IPS-15b (cell line): ENCODE results near the gene DACT2.
"Not testable (repeated sequence)": the region's sequence is repeated elsewhere in the genome, so short reads cannot be mapped to it uniquely, and the experiment has no call there.

Source experiments
- H3K27me3 ChIP-seq: one replicate; pipeline ENCODE4 v1.6.1; 2013; ENCODE audit warnings: low read length; ENCODE audit not compliant: control insufficient read depth, insufficient read depth
- H3K36me3 ChIP-seq: one replicate; pipeline ENCODE4 v1.6.1; 2013; ENCODE audit warnings: low read length; ENCODE audit not compliant: control insufficient read depth, insufficient read depth
- H3K4me1 ChIP-seq: one replicate; pipeline ENCODE4 v1.6.1; 2013; ENCODE audit warnings: mild to moderate bottlenecking, low read length; ENCODE audit not compliant: control insufficient read depth, insufficient read depth
- H3K4me3 ChIP-seq: one replicate; pipeline ENCODE4 v1.5.1; 2013; ENCODE audit warnings: low read depth, low read length
- H3K9ac ChIP-seq: one replicate; pipeline ENCODE4 v1.6.1; 2013; ENCODE audit warnings: low read depth, mild to moderate bottlenecking, low read length
- H3K9me3 ChIP-seq: one replicate; pipeline ENCODE4 v1.6.1; 2013; ENCODE audit warnings: mild to moderate bottlenecking, low read length; ENCODE audit not compliant: control insufficient read depth, insufficient read depth

DACT2 gene

DNA sequence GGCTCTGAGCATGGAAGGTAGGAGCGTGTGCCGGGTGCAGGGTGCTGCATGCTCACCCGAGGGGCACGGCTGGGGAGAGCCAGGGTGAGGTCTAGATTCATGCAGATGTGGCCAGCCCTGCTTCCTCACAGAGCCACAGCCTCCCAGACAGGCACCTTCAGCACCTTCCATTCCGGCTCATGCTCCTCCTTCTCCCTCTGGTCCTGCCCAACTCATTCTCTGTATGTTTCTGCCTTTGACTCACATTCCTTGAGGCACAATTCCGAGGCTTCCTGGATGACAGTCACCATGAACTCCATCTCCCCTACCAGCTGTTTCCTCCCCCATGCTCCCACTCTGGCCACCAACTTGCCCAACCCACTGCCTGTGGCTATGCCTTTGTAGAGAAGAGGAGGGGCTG is 35.4 kb downstream of the DACT2 start:
- no peaks in the 10 kb centered on the region for H3K9me3 ChIP-seq
- no peak overlapping the region for H3K9ac ChIP-seq
- no peaks in the 10 kb centered on the region for H3K36me3 ChIP-seq
- no peak overlapping the region for H3K4me3 ChIP-seq
- H3K27me3 ChIP-seq, result no peaks in the 10 kb centered on the region
- H3K4me1 ChIP-seq, result no peaks in the 10 kb centered on the region

DNA sequence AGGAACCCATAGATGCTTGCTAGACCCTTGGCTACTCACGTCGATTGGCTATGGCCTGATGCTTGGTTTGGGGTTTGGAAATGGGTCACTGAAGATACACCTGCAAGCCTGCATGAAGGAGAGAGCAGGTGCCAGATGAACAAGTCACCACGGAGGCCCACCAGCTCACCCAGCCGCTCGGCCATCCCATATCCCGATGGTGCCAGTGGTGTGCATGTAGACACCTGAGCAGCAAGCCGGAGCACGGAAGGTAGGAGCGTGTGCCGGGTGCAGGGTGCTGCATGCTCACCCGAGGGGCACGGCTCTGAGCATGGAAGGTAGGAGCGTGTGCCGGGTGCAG is 35.9 kb downstream of the DACT2 start:
- H3K9me3 ChIP-seq, result no peaks in the 10 kb centered on the region
- H3K4me1 ChIP-seq, result no peaks in the 10 kb centered on the region
- no peaks in the 10 kb centered on the region for H3K27me3 ChIP-seq
- no peak overlapping the region for H3K9ac ChIP-seq
- no peaks in the 10 kb centered on the region for H3K36me3 ChIP-seq
- H3K4me3 ChIP-seq, result no peak overlapping the region

DNA sequence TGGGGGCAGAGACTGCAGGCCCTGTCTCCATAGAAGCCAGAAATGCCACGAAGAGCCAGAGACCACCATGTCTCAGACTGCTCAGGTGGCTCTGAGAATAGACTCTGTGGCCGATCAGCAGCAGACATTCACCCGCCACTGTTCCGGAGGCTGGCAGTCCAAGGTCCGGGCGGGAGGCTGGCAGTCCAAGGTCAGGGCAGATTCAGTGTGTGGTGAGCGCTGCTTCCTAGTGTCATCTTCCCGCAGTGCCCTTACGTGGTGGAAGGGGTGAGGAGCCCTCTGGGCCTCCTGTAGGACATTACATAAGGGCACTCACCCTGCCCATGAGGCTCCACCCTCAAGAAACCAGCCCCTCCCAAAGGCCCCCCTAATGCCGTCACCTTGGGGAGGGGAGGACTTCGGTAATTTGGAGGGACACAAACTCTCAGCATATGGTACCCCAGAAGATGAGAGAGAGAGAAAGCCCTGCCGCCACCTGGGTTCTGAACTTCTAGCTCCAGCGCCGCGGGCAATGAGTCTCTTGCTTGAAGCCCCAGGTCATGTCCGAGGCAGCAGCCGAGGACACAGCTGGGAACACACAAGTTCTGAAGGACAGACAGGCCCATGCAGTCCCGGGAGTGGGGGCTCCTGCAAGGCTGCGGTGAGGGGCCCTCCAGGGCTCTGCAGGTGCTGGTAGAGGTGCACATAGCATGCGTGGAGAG is 36.4 kb downstream of the DACT2 start:
- Histone ChIP-seq H3K9me3 (no peaks in the 10 kb centered on the region), H3K4me3 (no peak overlapping the region), H3K4me1 (no peaks in the 10 kb centered on the region), H3K9ac (no peak overlapping the region), H3K36me3 (no peaks in the 10 kb centered on the region), H3K27me3 (no peaks in the 10 kb centered on the region)

DNA sequence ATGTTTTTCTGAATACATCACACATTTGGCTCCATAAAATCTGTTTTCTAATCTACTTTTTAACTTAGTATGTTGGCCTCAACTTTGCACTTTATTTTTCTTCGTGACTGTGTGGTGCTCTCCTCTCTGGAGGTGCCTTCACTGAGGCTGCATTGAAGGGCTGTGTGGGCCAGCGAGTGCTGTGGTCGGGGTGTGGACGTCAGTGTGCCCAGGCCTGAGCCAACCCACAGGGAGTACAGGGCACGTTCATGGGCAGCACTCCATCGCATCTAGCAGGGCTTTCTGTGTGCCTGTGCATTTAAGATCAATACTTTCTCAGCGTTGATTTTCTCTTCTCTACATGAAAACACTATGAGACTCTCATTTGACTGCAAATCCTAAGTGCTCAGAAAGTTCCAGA is 37.8 kb downstream of the DACT2 start:
- Histone ChIP-seq H3K4me3 (no peak overlapping the region), H3K9me3 (no peaks in the 10 kb centered on the region), H3K4me1 (no peaks in the 10 kb centered on the region), H3K36me3 (no peaks in the 10 kb centered on the region), H3K9ac (no peak overlapping the region), H3K27me3 (no peaks in the 10 kb centered on the region)

DNA sequence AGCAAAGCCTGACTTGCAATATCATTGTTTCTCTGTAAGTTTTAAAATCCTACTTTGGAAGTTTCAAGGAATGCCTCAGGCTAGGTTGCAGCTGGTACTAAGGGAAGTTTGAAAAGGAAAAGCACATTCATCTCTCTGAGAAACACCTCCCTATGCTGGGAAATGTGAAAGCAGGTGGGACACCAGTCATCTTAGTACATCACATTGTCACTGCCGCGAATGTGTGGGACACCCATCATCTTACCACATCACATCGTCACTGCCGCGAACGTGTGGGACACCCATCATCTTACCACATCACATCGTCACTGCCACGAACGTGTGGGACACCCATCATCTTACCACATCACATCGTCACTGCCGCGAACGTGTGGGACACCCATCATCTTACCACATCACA is 38.3 kb downstream of the DACT2 start:
- not testable (repeated sequence) for H3K36me3 ChIP-seq, H3K9ac ChIP-seq, H3K9me3 ChIP-seq, H3K4me3 ChIP-seq, H3K4me1 ChIP-seq, H3K27me3 ChIP-seq

DNA sequence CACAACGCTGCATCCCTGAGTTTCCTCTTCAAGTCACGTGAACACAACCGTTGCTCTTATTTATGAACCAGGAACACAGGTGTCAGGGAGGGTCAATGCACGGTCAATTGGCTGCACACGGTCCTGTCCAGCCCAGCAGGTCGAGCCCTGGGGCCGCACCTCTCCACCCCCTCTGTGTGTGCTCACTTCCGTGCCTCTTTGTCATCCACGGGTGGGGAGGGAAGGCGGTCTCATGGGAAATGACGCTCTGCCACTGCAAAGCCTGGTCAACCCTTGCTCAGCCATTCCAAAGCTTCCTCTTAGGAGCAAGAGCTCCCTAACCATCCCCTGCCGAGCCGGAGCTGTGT is 38.7 kb downstream of the DACT2 start:
- no peak overlapping the region for H3K4me3 ChIP-seq
- H3K27me3 ChIP-seq, result no peaks in the 10 kb centered on the region
- no peaks in the 10 kb centered on the region for H3K36me3 ChIP-seq
- H3K4me1 ChIP-seq, result no peaks in the 10 kb centered on the region
- H3K9me3 ChIP-seq, result no peaks in the 10 kb centered on the region
- H3K9ac ChIP-seq, result no peak overlapping the region

DNA sequence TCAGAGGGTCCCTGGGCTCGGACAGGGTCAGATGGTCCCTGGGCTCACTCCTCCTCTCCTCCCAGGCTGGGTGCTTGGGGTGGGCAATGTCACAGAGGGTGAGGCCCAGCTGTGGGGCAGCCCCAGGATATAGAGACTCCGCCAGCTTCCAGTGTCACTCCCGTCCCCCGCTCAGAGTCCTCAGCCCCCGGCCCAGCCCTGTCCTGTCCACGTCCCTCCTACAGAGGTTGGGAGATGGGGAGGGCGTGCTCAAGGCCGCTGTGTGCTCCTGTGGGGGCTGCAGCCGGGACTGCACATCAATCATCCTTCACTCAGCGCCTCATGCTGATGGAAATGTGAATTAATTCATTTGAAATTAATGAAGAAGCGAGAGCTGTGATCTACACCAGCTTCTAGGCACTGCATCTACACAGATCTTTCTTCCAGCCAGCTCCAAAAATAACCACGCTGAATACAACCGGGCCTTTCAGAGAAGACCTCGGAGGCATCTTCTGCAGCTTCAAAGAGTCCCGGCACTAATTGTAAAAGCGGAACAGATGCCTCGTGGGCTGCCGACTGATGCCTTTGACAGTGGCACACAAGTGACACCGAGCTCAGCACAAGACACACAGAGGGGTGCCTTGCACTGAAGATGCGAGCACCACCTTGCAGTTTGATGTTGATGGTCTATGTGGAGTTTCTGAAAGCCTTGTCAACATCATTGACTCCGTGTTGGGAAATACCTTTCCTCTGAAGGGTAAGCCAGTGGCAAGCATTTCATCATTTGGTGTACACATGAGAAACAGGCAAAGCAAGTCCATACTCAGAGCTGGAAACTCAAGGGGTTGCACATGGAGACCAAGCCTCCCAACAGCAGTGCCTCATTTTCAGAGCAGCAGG is 39.3 kb downstream of the DACT2 start:
- no peaks in the 10 kb centered on the region for H3K4me1 ChIP-seq
- H3K4me3 ChIP-seq, result no peak overlapping the region
- H3K9ac ChIP-seq, result no peak overlapping the region
- H3K9me3 ChIP-seq, result no peaks in the 10 kb centered on the region
- H3K36me3 ChIP-seq, result no peaks in the 10 kb centered on the region
- no peaks in the 10 kb centered on the region for H3K27me3 ChIP-seq

DNA sequence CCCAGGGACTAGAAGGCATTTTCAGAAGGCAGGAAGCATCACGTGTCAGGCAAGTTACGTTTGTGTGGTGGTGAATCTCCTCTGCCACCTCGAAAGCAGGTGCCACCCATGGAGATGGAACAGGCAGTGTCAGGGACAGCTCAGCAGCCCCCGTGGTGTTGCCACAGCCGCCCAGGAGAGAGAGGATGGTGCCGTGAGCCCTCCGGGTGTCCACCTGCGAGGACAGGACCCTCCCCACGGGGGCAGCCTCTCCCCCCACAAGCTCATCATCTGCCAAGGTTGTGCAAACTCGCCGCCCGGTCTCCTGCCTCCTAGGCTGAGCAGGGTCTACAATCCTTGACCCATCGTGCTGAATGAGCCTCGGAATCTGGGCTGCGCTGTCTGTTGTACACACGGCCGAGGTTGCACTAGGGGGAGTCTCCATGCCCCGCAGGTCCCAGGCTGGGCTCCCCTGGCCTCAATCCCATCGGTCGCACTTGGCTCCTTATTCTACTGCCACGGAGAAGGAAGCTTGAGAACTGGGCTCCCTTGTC is 40.1 kb downstream of the DACT2 start:
- Histone ChIP-seq H3K4me3 (no peak overlapping the region), H3K4me1 (no peaks in the 10 kb centered on the region), H3K36me3 (no peaks in the 10 kb centered on the region), H3K9ac (no peak overlapping the region), H3K27me3 (no peaks in the 10 kb centered on the region), H3K9me3 (no peaks in the 10 kb centered on the region)

DNA sequence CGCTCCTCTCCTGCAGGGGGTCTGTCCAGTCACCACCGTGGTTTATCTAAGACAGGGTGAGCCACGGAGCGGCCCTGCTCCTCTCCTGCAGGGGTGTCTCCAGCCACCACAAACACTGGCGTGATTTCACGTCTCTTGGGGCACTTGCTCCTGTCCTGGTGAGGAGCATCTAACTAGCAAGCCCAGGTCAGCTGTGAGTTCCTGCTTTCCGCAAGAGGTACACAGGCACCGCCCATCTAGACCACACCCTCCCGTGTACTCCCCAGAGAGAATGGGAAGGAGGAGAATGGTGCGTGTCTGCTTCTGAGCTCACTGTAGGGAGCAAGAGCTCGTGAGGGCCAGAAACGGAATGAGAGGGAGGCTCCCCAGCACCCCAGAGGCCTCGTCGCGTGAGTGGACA is 40.7 kb downstream of the DACT2 start:
- no peaks in the 10 kb centered on the region for H3K36me3 ChIP-seq
- H3K9ac ChIP-seq, result no peak overlapping the region
- no peaks in the 10 kb centered on the region for H3K9me3 ChIP-seq
- H3K4me1 ChIP-seq, result peaks cover 4% of the 10 kb centered on the region
- no peak overlapping the region for H3K4me3 ChIP-seq
- H3K27me3 ChIP-seq, result no peaks in the 10 kb centered on the region

DNA sequence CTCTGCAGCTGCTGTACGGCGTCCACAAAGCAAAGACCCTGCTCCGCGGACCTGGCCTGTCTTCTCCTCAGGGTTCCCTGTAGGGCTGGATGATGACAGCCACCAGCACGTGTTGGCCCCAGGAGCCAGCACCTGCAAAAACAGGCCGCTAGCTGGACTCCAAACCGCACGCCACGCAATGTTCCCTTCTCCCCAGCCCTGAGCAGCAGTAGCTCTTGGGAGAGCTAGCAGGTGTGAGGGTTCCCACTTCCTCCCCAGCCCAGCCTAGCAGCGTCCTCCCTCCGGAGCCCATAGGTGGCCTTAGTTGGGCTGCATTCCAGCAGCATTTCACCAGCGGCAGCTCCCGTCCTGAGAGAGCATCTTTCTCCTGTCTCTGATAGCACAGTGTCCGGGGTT is 42.3 kb downstream of the DACT2 start:
- Histone ChIP-seq H3K27me3 (no peaks in the 10 kb centered on the region), H3K4me3 (no peak overlapping the region), H3K9ac (no peak overlapping the region), H3K4me1 (peaks cover 4% of the 10 kb centered on the region), H3K36me3 (no peaks in the 10 kb centered on the region), H3K9me3 (no peaks in the 10 kb centered on the region)

DNA sequence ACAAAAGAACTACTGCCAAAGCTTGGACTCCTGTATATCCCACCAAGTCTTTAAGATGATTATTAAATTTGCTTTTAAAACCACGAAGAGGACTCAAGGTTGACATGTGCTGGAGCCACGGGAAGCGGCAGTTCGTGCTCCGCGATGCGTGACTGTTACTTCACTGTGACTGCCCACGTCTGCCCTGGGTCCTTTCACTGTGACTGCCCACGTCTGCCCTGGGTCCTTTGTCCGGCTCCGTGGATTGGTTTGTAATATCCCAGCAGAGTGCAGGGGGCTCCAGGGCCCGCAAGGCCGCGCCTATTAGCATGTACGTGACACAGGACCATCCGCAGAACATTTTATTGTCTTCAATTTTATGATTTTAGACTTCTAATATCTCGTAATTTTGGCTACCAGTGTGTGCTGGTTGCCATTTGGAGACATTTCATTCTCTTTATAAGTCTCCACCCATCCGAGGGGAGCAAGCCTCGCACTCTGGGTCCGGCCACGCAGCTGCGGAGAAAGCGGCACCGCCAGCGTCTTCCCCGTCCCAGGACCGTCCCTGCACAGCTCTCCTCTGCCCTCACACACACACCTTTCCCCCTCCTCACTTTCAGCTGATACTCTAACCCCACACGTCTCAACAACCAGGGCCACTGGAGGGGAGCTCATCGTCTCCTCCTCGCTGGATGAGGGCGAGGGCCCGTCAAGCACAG is 42.9 kb downstream of the DACT2 start:
- Histone ChIP-seq H3K4me1 (peaks cover 4% of the 10 kb centered on the region), H3K9me3 (no peaks in the 10 kb centered on the region), H3K4me3 (no peak overlapping the region), H3K9ac (no peak overlapping the region), H3K27me3 (no peaks in the 10 kb centered on the region), H3K36me3 (no peaks in the 10 kb centered on the region)

DNA sequence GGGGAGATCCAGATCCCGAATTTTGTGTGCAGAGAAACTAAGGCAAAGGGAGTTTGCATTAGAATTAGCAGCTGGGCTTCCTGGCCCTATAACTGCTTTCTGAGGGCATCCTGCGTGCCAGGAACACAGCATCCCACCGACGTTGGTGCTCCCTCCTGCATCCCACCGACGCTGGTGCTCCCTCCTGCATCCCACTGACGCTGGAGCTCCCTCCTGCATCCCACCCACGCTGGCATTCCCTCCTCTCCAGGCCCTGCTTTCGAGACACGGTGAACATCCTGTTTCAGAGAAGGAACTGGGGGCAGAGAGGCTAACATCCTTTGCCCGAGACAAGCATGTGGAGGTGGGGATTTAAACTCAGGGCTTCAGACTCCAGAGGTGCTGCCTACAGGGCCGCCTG is 44.4 kb downstream of the DACT2 start:
- Histone ChIP-seq H3K9me3 (no peaks in the 10 kb centered on the region), H3K4me1 (peaks cover 4% of the 10 kb centered on the region), H3K9ac (no peak overlapping the region), H3K27me3 (no peaks in the 10 kb centered on the region), H3K4me3 (no peak overlapping the region), H3K36me3 (no peaks in the 10 kb centered on the region)
